HG03342 (cell line): ENCODE measurements around the gene FOXM1.
A peak's percentile ranks its signal among the peaks of the same experiment; 100 is the strongest.
"Not testable (repeated sequence)": the region's sequence is repeated elsewhere in the genome, so short reads cannot be mapped to it uniquely, and the experiment has no call there.

ENCODE experiments used
- ATAC-seq: cut with Tn5 transposase; IDR thresholded peaks from one replicate; pipeline ENCODE4 v1.9.1; 2021; ENCODE audit warnings: mild to moderate bottlenecking, moderate library complexity; ENCODE audit not compliant: unreplicated experiment

Gene FOXM1

GRCh38 chr12:2884810-2885209 lies 7.8 kb upstream of the FOXM1 start:
- no peak for ATAC-seq

GRCh38 chr12:2879853-2880252 lies 2.9 kb upstream of the FOXM1 start:
- ATAC-seq, result no peak

GRCh38 chr12:2877953-2878732 lies 1.2 kb upstream of the FOXM1 start:
- no peak for ATAC-seq

DNA sequence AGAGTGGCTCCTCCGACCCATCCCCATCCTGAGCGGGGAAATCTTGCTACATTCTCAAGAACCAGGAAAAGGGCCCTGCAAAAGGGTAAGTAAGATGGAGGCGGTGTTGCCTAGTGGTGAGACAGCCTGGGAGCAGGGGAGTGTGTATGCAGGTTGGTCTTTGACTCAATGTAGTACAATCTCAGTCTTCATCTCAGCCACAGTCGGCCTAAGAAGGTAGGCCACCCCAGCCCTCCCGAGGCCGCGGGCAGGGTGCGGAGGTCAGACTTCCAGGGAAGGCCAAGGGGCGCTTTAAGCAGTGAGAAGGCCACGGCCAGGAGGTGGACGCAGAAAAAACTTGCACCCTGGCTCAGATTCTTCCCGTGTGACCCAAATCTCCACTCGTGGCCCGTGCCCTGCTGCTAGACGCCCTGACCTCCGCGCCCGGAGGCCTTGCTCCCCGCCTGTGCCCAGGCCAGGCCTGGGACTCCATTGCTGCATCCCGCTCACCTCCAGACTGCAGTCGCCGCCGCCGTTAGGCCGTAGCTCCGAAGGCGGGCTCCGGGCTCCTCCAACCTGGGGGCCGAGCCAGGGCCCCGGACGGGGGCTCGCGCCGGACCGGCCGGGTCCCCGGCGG lies 435 bp downstream of the FOXM1 start:
- peak; percentile 34 for ATAC-seq

DNA sequence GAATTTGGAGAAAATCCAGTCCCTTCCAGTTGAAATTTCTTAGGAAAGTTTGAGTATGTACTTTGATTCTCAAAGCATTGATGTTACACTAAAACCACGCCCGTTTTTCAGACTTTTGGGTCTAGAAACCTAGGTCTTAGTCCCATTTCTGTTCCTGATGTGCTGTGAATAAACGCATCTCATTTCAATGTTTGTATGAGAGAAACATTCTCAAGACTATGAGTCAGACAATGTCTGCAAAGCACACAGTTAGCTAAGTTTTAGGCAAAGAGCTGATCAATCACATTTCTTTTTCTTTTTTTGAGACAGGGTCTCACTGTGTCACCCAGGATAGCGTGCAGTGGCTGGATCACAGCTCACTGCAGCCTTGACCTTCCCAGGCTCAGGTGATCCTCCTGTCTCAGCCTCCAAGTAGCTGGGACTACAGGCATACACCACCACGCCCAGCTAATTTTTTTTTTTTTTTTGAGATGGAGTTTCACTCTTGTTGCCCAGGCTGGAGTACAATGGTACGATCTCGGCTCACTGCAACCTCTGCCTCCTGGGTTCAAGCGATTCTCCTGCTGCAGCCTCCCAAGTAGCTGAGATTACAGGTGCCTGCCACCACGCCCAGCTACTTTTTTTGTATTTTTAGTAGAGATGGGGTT lies 7.9 kb downstream of the FOXM1 start:
- not testable (repeated sequence) for ATAC-seq

DNA sequence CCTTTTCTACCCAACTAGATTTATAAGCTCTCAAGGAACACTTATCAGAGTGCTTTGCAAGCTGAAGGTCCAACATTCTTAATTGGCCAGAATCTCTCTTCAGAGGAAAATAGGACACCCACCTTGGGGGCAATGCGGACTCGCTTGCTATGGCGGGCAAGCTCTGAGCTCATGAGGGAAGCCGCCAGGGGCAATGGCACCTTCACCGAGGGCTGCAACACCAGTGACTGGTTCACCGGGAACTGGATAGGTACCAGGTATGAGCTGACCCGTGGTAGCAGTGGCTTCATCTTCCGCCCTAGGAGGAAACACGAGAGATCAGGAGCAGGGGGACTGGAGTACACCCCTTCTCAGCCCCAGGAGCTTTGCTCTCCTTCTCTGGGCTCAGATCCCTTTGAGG lies 12.8 kb downstream of the FOXM1 start:
- no peak for ATAC-seq

DNA sequence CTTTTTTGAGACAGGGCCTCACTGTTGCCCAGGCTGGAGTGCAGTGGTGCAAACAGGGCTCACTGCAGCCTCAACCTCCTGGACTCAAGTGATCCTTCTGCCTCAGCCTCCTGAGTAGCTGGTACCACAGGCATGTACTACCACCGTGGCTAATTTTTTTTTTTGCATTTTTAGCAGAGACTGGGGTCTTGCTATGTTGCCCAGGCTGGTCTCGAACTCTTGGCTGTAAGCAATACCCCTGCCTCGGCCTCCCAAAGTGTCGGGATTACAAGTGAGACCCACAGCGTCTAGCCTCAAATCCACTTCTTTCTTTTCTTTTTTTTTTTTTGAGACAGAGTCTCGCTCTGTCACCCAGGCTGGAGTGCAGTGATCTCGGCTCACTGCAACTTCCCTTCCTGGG lies 13.6 kb downstream of the FOXM1 start:
- ATAC-seq, result not testable (repeated sequence)

GRCh38 chr12:2862876-2863275 lies 14.1 kb downstream of the FOXM1 start:
- ATAC-seq, result no peak

DNA sequence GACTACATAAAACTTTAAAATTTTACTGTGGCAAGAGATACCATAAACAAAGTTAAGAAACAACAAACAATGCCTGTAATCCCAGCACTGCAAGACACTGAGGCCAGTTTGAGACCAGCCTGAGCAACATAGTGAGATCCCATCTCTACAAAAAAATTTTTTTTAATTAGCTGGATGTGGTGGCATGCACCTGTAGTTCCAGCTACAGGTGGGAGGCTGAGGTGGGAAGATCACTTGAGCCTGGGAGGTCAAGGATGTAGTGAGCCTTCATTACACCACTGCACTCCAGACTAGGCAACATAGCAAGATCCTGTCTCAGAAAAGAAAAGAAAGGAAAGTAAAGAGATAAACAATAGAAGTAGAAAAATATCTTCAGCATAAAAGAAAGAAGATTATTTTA lies 16.8 kb downstream of the FOXM1 start:
- ATAC-seq, result no peak

DNA sequence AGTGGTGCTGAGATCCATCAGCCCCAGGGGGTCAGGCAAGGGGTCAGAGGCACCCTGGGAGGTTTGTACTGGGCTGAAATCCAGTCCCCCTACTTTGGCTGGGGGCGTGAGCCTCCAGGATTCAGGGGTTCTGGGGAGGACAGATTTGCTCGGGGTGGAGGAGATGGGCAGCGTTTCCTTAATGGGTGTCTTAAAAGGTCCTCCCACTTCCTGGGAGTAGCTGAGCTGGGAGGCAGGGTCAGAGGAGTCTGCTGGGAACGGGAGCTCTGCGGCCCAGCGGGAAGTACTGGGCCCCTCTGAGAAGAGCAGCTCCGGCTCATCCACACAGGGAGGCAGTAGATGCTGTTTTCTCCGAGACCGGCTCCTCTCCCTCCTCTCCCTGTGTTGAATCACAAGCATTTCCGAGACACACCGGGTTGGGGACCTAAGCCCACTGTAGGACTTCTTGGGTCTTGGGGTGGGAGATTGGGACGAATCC lies 18.0 kb downstream of the FOXM1 start:
- ATAC-seq, result no peak

DNA sequence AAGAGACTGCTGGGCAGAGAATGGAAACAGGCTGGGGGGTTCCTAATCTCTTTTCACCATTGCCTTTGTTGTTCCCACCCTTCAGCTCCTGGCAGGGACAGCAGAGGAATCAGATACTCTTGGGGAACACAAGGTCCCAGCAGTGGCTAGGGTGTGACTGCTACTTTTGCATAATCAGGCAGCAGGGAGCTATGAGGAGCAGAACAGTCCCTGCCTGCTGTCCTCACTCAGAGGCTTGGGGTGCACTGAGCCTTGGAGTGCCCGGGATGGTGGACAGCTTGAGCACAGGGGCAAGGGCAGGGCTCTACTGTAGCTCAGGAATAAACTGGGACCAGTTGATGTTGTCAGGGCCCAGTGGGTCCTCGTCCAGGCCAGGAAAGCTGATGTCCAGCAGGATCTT lies 18.6 kb downstream of the FOXM1 start:
- no peak for ATAC-seq

DNA sequence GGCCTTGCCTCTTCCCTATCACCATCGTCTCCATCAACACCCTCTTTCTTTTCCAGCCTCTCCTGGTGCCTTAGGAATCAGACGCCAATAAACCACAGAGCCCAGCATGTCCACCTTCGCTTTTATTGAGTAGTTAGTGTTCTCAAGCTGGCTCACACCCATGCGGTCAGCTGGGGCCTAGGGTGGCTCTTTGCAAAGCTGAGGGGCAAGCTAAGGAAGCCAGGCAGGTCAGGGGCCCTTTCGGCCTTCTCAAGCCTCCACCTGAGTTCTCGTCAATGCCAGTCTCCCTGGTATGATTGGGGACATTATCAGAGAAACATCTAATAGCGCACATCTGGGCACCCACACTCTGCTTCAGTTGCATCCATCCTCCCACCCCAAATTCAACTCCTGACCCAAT lies 19.4 kb downstream of the FOXM1 start:
- no peak for ATAC-seq

DNA sequence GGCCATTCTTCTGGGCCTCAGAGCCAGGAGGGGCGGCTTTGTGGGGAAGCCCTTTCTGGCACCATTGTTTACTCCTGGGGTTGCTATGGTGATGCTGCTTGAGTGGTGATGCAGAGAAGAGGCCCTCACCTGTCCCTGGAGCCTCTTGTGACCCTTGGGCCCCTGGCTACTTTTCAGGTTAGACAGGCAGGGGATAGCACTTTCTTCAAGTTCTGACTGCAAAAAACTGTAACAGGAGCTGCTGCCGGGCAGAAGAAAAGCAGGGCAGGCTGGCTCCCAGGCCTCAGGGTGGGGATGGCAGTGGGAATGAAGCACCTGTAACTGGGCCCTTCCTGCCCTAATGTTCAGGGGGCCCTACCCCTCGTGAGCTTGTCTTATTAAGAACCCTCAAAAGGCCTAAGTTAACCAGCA lies 19.9 kb downstream of the FOXM1 start, which contains the start of gene TEX52:
TSS of gene TEX52 (minus strand) at position 19 of the 411 bp plus-strand sequence. CDS start at position 6, 13 bp downstream.
- ATAC-seq, result no peak

DNA sequence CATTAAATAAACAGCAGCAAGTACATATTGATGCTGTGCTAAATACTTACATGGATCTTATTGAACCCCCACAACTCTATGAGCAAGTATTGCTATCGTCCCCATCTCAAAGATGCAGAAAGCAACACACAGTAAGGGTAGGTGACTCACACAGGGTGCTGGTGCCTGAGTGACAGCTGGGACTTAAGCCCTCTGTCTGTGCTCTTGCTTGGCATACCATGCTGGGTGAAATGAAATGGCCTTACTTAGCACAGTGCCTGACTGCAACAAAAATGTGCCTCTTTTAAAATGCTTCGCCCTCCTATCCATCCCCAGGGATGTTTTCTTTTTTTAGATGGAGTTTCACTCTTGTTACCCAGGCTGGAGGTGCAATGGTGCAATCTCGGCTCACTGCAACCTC lies 20.9 kb downstream of the FOXM1 start:
- no peak for ATAC-seq

DNA sequence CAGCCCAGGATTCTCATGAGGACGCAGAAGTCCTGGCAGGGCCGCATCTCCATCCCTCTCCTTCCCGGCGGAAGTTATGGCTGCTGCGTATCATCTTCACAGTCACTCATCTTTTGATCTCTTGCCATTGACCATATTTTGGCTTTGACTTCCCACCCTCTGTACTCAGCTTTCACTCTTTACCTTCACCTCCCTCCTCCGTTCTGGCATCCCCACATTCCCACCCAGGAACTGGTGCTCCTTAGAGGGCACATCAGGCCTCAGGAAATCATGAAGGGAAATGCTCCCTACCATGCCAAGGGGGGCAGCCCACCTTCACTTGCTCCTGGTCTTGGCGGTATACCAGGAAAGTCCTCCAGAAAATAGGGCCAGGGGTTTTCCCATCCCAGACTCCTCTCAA lies 21.4 kb downstream of the FOXM1 start:
- ATAC-seq, result no peak

DNA sequence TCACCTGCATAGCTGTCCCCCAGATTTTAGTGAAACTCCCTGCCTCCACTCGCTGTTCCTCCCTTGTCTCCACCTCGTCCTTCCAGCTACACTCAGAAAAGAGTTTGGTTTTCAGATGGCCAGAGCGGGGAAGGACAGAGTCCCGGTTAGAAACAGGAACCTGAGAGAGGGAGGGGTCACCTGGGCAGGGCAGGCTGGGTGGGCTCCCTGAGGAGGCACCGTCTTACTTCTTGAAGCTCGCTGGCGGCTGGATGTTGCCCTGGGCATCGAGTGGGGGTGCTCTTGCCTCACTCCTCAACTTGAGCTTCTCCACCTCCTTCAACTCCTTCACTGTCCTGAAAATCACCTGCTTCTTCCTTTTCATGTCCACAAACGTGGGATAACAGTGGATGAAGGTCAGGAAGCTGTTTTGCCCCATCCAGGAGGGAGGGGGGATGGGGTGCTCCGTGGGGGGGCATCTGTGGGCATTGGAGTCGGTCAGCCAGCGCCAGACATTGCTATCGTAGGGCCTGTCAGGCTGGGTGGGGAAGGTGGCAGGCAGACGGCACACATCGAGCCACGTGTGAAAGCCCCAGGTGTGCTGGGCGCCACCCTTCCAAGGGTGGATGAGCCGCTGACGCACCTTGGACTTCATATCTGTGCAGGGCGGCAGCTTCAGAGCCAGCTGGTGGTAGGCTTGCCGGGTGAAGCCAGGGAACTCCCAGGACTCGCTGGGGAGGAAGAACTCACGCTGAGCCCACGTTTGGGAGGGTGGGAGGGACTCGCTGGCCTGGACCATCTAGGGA lies 22.1 kb downstream of the FOXM1 start:
- no peak for ATAC-seq

DNA sequence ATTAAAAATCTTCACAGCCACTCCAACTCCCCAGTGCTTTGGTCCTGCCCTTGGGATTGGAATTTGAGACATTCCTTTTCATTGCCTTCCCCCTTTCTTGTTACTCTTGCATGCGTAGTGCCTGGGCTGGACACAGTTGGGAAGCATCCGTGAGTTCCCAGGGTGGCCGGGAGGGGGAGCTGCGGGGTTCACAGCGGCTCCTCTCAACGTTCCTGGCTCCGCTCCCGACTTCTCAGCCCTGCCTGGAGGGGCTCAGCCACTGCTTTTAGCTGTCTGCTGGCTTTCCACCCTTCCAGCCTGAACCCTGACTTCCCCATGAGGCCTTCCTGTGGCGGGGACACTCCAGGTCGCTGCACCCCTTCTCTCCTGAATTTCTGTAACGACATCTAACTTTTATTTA lies 23.3 kb downstream of the FOXM1 start:
- no peak for ATAC-seq

- no peak for ATAC-seq
These were observed 25.0 kb downstream of the FOXM1 start for GRCh38 chr12:2851931-2852330.

DNA sequence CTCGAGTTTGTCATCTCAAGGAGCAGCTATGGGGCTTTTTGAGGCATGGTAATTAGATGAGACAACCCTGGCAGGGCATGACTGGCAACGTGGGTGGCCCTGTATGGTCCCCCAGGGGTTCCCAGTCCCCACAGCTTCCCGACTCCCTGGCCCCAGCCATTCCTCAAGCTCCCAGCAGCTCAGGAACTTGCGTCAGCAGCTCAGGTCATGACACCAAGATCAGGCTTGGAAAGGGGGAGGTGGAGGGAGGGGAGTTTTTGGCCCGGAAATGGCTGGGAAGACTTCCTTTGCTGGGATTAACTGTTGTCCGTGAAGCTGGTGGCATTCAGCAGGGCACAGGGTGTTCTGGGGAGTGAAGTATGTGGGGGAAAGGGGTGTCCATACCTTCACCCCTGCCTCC lies 31.7 kb downstream of the FOXM1 start:
- no peak for ATAC-seq

GRCh38 chr12:2844786-2845185 lies 32.2 kb downstream of the FOXM1 start:
- ATAC-seq, result no peak

- no peak for ATAC-seq
These were observed 34.0 kb downstream of the FOXM1 start for GRCh38 chr12:2842948-2843347.
